Measurements from ENCODE around the gene CCM2L. TPM values are rescaled to one million over a fixed set of nuclear protein-coding genes. Genes with fewer than 3 reads are reported as not detected.

Gene CCM2L
- total and polyA plus RNA-seq, 2 of the 8 experiments (the other 6 are each of a cell fraction or from before 2014, with no cell fraction given) = 5.5 to 15.8 TPM

GRCh38 chr20:31979713-31980426, 30.4 kb upstream of the CCM2L start:
- H3K18ac ChIP-seq (ENCODE audit: extremely low read depth, low read length) = no peak overlapping the region
- no peaks in the 10 kb centered on the region for H3K9me3 ChIP-seq (ENCODE audit: insufficient read depth in 2 of 2, low read depth in 1 of 2, low read length in 1 of 2)
- H3K23me2 ChIP-seq (ENCODE audit: low read depth, low read length) = peaks cover 4% of the 10 kb centered on the region; the same call in 1 of the 2 replicates
- FAIRE-seq (no peak), DNase-seq (ENCODE audit: low read depth in 1 of 2, low spot score in 2 of 2) (no peak)
- peaks cover 0 to 3% (median 0%) of the 10 kb centered on the region in 4 experiments; a peak in 2 of 7 replicates for H3K27me3 ChIP-seq (replicated peaks in 1 of 4; ENCODE audit: control insufficient read depth in 3 of 4, extremely low read depth in 1 of 4, insufficient read depth in 3 of 4, low read length in 3 of 4)
- H3K9ac ChIP-seq (replicated peaks in 1 of 4; ENCODE audit: extremely low read depth in 1 of 4, low read depth in 3 of 4, low read length in 3 of 4) = no peak overlapping the region
- no peak overlapping the region for H2BK15ac ChIP-seq (ENCODE audit: low read length)
- no peaks in the 10 kb centered on the region for H3K36me3 ChIP-seq (ENCODE audit: control insufficient read depth in 2 of 4, insufficient read depth in 4 of 4, low read length in 3 of 4)
- no peak overlapping the region for H3K27ac ChIP-seq (ENCODE audit: low read depth, low read length)
- no peak overlapping the region for H2BK5ac ChIP-seq (ENCODE audit: low read depth, low read length)
- H2BK12ac ChIP-seq (ENCODE audit: low read depth, low read length) = no peak overlapping the region
- no peak overlapping the region for H3K4ac ChIP-seq (replicated peaks; ENCODE audit: insufficient read length, low read depth, low read length)
- no peak overlapping the region for H2AFZ ChIP-seq (ENCODE audit: low read length)
- no peaks in the 10 kb centered on the region for H3K79me2 ChIP-seq (ENCODE audit: control insufficient read depth in 1 of 2, insufficient read depth in 2 of 2, low read length in 2 of 2)
- H3K23ac ChIP-seq (ENCODE audit: insufficient read length) = no peak overlapping the region
- H3K79me1 ChIP-seq (ENCODE audit: low read depth, low read length) = no peaks in the 10 kb centered on the region
- H2BK20ac ChIP-seq (ENCODE audit: low read length) = no peak overlapping the region
- WGBS, 2 experiments (ENCODE audit: extremely low coverage in 1 of 2, insufficient coverage in 1 of 2, insufficient read length in 1 of 2, insufficient replicate concordance in 2 of 2, low coverage in 1 of 2, low lambda C conversion rate in 2 of 2, missing lambda C conversion rate in 1 of 2) = 87% methylated on average over 6 of the region's 6 CpGs; no CpG with 5 or more reads in 1 of the 2 experiments
- ChIA-PET POLR2A (ENCODE audit: partially characterized antibody) (no interaction called here), CTCF (ENCODE audit: partially characterized antibody) (interaction anchor here (0.6 to 2.3 kb wide), 6 partner anchors 11 to 327 kb away, joined by 3 to 7 read pairs (median 4); partner anchors contain the start of gene PDRG1)
- H4K20me1 ChIP-seq (replicated peaks in 1 of 2; ENCODE audit: control insufficient read depth in 1 of 2, insufficient read depth in 2 of 2, low read length in 2 of 2) = no peaks in the 10 kb centered on the region
- no peak overlapping the region for H2BK120ac ChIP-seq (replicated peaks; ENCODE audit: low read depth, low read length)
- no peak overlapping the region for H4K8ac ChIP-seq (ENCODE audit: extremely low read depth, insufficient read depth, low read length)
- H4K5ac ChIP-seq (ENCODE audit: insufficient read length, low read depth, low read length) = no peak overlapping the region
- no peak overlapping the region for H3K4me3 ChIP-seq (ENCODE audit: extremely low read depth in 1 of 4, insufficient read depth in 2 of 4, low read depth in 3 of 4, low read length in 4 of 4)
- no peak overlapping the region for H4K91ac ChIP-seq (replicated peaks; ENCODE audit: insufficient read length, low read length)
- H3K4me2 ChIP-seq (ENCODE audit: insufficient read depth in 1 of 2, low read depth in 2 of 2, low read length in 2 of 2) = no peak overlapping the region
- no peak overlapping the region for H2AK5ac ChIP-seq (ENCODE audit: low read depth, low read length)
- no peak overlapping the region for H3K56ac ChIP-seq (replicated peaks; ENCODE audit: insufficient read length, low read depth, low read length)
- TF ChIP-seq CHD1 (IDR thresholded peaks at IDR 0.05; ENCODE audit: low read depth, low read length) (no peak), HDAC2 (IDR thresholded peaks at IDR 0.05; ENCODE audit: borderline replicate concordance in 1 of 2, low read depth in 2 of 2, low read length in 2 of 2) (peak in 1 of 2 experiments; percentile 81; a peak in 1 of 4 replicates), FOSL1 (IDR thresholded peaks at IDR 0.05; ENCODE audit: insufficient read depth, low read depth, low read length) (no peak), HDAC6 (IDR thresholded peaks at IDR 0.05; ENCODE audit: low read depth, low read length) (no peak), BACH1 (IDR thresholded peaks at IDR 0.05; ENCODE audit: low read length) (no peak), KDM1A (IDR thresholded peaks at IDR 0.05; ENCODE audit: borderline replicate concordance, low read length) (peak; percentile 95), EGR1 (IDR thresholded peaks at IDR 0.05; ENCODE audit: borderline replicate concordance, low read depth, low read length) (no peak)
- H3K4me1 ChIP-seq (replicated peaks in 1 of 4; ENCODE audit: control insufficient read depth in 3 of 4, insufficient read depth in 4 of 4, low read length in 3 of 4) = peaks cover 4 to 9% (median 5%) of the 10 kb centered on the region in 4 experiments
- H3K14ac ChIP-seq (ENCODE audit: insufficient read length) = no peak overlapping the region
